Prostate gland (tissue), 2 donors: ENCODE data around the gene SMYD3. TPM values are rescaled to one million over a fixed set of nuclear protein-coding genes. Genes with fewer than 3 reads are reported as not detected.
"Not testable (repeated sequence)": the region's sequence is repeated elsewhere in the genome, so short reads cannot be mapped to it uniquely, and the experiment has no call there.

Source experiments
- DNase-seq: peaks from one replicate; pipeline ENCODE4 v3.0.0-alpha.2; 2019; ENCODE audit warnings: low spot score
- H3K27ac ChIP-seq, 2 donors: fragments of 200-600 bp; sonication (generic); 2 replicates each; pipeline ENCODE4 v1.5.1; 2017 to 2019
- H3K27me3 ChIP-seq: fragments of 200-600 bp; sonication (generic); replicated peaks from 2 replicates; pipeline ENCODE4 v1.5.1; 2019; ENCODE audit not compliant: insufficient read depth
- H3K36me3 ChIP-seq, 2 donors: fragments of 200-600 bp; sonication (generic); 1 replicate in 1 of 2; 2 replicates in 1 of 2; pipeline versions ENCODE4 v1.5.1 to v1.8.1; 2017 to 2019
- H3K4me1 ChIP-seq: fragments of 200-600 bp; sonication (generic); replicated peaks from 2 replicates; pipeline ENCODE4 v1.5.1; 2019
- H3K4me3 ChIP-seq, 2 donors: fragments of 200-600 bp; sonication (generic); 2 replicates each; pipeline ENCODE4 v1.5.1; 2017 to 2019
- H3K9me3 ChIP-seq: fragments of 200-600 bp; sonication (generic); 2 replicates; pipeline ENCODE4 v1.5.1; 2017
- POLR2A ChIP-seq: fragments of 450-650 bp; IDR thresholded peaks from one replicate; pipeline ENCODE4 v1.6.1; 2016; ENCODE audit warnings: antibody characterized with exemption, mild to moderate bottlenecking
- POLR2AphosphoS5 ChIP-seq: sonication (generic); formaldehyde crosslinking; IDR thresholded peaks from one replicate; pipeline ENCODE4 v1.6.1; 2017; ENCODE audit warnings: antibody characterized with exemption
- WGBS: methylation state at CpG from one replicate; pipeline ENCODE4 v1.1.5; 2018; 5-methylcytosine and 5-hydroxymethylcytosine counted together
- intact Hi-C: fragments of 100-400 bp; cut with DNase I; formaldehyde crosslinking; loops from one replicate; pipeline ENCODE4 v1.14.2; 2022
- total RNA-seq, 2 donors: library from RNA; depleted of rRNA; stranded (reverse); fragments of >200 nt; gene quantifications; one replicate each; pipeline ENCODE4 v1.1.0, GENCODE V29; 2016
- TF ChIP-seq, protein P1 (sequence below), 4 experiments: fragments of 200-600 bp in 2 of 4; fragments of 450-650 bp in 2 of 4; sonication (generic) in 2 of 4; IDR thresholded peaks; 1 replicate in 3 of 4; 2 replicates in 1 of 4; pipeline ENCODE4 v1.5.1; 2016 to 2019; ENCODE audit warnings: antibody characterized with exemption in 4 of 4, mild to moderate bottlenecking in 2 of 4, moderate library complexity in 2 of 4

Gene SMYD3
- total RNA-seq, 2 donors from 2014 or later: 19.8 to 23.9 TPM

DNA sequence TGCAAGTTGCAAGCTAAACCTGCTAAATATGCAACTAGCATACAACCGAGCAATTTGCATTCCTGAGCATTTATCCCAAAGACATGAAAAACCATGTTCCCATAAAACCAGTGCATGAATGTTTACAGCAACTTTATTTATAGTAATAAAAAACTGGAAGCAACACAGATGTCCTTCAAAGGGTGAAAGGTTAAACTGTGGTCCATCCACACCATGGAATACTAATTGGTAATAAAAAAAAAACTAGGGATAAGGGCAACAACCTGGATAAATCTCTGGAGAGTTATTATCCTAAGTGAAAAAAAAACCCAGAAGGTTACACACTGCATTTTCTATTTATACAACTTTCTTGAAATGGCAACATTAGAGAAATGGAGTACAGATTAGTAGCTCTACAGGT lies 474.1 kb downstream of the SMYD3 start:
- Histone ChIP-seq H3K9me3 (no peaks in the 10 kb centered on the region), H3K27ac (no peak overlapping the region), H3K4me1 (no peaks in the 10 kb centered on the region), H3K27me3 (no peaks in the 10 kb centered on the region), H3K36me3 (no peaks in the 10 kb centered on the region), H3K4me3 (no peak overlapping the region)
- 77% methylated on average over 1 of the region's 1 CpG for WGBS
- no peak for DNase-seq
- TF ChIP-seq, protein P1, sequence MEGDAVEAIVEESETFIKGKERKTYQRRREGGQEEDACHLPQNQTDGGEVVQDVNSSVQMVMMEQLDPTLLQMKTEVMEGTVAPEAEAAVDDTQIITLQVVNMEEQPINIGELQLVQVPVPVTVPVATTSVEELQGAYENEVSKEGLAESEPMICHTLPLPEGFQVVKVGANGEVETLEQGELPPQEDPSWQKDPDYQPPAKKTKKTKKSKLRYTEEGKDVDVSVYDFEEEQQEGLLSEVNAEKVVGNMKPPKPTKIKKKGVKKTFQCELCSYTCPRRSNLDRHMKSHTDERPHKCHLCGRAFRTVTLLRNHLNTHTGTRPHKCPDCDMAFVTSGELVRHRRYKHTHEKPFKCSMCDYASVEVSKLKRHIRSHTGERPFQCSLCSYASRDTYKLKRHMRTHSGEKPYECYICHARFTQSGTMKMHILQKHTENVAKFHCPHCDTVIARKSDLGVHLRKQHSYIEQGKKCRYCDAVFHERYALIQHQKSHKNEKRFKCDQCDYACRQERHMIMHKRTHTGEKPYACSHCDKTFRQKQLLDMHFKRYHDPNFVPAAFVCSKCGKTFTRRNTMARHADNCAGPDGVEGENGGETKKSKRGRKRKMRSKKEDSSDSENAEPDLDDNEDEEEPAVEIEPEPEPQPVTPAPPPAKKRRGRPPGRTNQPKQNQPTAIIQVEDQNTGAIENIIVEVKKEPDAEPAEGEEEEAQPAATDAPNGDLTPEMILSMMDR (IDR thresholded peaks at IDR 0.05): no peak
- TF ChIP-seq POLR2A (no peak), POLR2AphosphoS5 (no peak)
- intact Hi-C loops: no loop called here

DNA sequence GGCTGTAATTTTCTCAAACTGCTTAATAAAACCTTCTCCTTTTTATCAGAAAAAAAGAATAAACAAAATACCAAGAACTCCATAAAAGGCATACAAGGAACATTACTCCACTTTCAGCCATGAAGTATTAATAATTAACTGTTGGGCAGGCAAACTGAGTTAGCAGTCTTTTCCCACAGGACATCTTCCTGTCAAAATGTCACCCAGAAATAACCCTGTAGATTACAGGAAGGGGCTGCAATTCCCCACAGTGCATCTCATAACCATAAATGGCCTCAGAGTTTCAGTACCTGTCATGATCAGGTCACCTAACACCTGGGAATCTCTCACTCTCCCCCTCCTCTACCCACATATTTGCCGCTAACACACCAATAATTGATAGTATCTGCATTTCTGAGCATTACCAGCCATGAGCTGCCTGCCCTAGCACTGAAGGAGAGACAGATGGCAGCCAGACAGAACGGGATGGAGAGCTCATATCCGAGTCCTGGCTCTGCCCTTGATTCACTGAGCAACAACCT lies 475.0 kb downstream of the SMYD3 start:
- TF ChIP-seq, protein P1 (IDR thresholded peaks at IDR 0.05): no peak
- no peak for TF ChIP-seq POLR2AphosphoS5
- no peak for TF ChIP-seq POLR2A
- H3K27me3 ChIP-seq: no peaks in the 10 kb centered on the region
- intact Hi-C loops: no loop called here
- H3K36me3 ChIP-seq: no peaks in the 10 kb centered on the region
- H3K4me1 ChIP-seq: no peaks in the 10 kb centered on the region
- H3K4me3 ChIP-seq: no peak overlapping the region
- no peak for DNase-seq
- 36% methylated on average over 3 of the region's 3 CpGs for WGBS
- H3K27ac ChIP-seq: no peak overlapping the region
- H3K9me3 ChIP-seq: no peaks in the 10 kb centered on the region

DNA sequence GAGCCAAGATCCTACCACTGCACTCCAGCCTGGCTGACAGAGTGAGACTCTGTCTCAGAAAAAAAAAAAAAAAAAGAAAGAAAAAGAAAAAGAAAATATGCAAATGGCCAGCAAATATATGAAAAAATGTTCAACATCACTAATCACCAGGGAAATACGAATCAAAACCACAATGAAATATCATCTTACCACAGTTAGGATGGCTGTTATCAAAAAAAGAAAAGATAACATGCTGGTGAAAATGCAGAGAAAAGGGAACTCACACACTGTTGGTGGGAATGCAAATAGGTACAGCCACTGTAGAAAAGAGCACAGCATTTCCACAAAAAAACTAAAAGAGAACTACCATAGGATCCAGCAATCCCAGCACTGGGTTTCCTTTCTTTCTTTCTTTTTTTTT lies 477.5 kb downstream of the SMYD3 start:
- Histone ChIP-seq H3K4me1 (no peaks in the 10 kb centered on the region), H3K9me3 (no peaks in the 10 kb centered on the region), H3K27ac (no peak overlapping the region), H3K27me3 (no peaks in the 10 kb centered on the region), H3K4me3 (no peak overlapping the region), H3K36me3 (no peaks in the 10 kb centered on the region)
- intact Hi-C loops: no loop called here
- DNase-seq: no peak
- TF ChIP-seq, protein P1 (IDR thresholded peaks at IDR 0.05): no peak
- TF ChIP-seq POLR2AphosphoS5 (no peak), POLR2A (no peak)
- 81% methylated on average over 1 of the region's 1 CpG for WGBS

DNA sequence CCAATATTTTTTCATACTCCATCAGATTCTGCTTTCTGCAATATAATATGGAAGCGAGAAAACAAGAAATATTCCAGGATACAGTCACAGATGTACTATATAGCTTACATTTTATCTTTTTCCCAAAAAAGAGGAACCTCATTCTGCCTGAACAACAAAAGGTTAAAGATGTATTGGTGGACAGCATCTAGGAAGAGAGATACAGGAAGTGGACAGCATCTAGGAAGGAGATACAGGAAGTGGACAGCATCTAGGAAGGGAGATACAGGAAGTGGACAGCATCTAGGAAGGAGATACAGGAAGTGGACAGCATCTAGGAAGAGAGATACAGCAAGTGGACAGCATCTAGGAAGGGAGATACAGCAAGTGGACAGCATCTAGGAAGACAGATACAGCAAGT lies 483.0 kb downstream of the SMYD3 start:
- H3K4me3 ChIP-seq, DNase-seq, intact Hi-C loops, H3K9me3 ChIP-seq, H3K27ac ChIP-seq, H3K27me3 ChIP-seq, H3K36me3 ChIP-seq, H3K4me1 ChIP-seq: not testable (repeated sequence)
- 93% methylated on average over 1 of the region's 1 CpG for WGBS

DNA sequence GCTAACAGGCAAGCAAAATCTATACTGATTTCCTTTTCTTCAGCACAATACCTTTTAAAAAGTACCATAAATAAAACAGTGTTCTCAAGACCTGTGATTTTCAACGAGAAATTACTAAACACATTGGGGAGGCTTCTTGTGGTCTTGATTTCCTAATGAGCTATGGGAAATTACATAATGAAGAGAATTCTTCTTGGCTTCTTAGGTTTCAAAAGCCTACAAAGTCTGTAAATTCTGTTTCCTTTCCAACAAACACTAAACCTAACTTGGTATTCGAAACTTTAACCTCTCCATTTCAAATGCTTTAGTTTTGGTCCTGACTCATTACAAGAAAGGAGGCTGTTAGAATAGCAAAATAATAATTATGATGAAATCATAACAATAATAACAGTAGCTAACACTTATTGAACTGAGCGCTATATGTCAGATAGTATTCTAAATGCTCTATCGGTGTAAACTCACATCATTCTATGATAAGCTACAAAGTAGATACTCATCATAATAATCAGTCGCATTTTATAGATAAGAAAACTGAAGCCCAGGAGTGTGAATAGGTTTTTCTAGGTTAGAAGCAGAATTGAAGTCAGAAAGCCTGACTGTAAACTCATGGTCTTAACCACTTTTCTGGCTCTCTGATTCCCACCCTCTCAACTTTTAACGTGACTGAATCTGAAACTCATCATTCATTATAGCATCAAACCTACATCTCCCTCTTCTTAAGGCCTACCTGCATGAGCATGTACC lies 486.7 kb downstream of the SMYD3 start:
- intact Hi-C loops: no loop called here
- 77% methylated on average over 6 of the region's 6 CpGs for WGBS

More for the DNA sequence above, 486.7 kb downstream of the SMYD3 start:
- no peaks in the 10 kb centered on the region for H3K36me3 ChIP-seq
- no peak overlapping the region for H3K4me3 ChIP-seq
- DNase-seq: no peak
- H3K9me3 ChIP-seq: no peaks in the 10 kb centered on the region
- peaks cover 1% of the 10 kb centered on the region for H3K27me3 ChIP-seq
- TF ChIP-seq POLR2AphosphoS5: no peak
- TF ChIP-seq, protein P1 (IDR thresholded peaks at IDR 0.05): no peak
- no peak overlapping the region for H3K27ac ChIP-seq
- H3K4me1 ChIP-seq: no peaks in the 10 kb centered on the region
